Suprapubic skin (tissue), 4 donors: Measurements from ENCODE around the gene CUEDC1. TPM values are rescaled to one million over a fixed set of nuclear protein-coding genes. Genes with fewer than 3 reads are reported as not detected.
"Not testable (repeated sequence)": the region's sequence is repeated elsewhere in the genome, so short reads cannot be mapped to it uniquely, and the experiment has no call there.

ENCODE experiments used
- DNase-seq, 2 donors: peaks; one replicate each; pipeline ENCODE4 v3.0.0-alpha.2; 2019; ENCODE audit warnings: low spot score in 2 of 2
- H3K27ac ChIP-seq: fragments of 200-600 bp; sonication (generic); one replicate; pipeline ENCODE4 v1.5.1; 2019
- H3K27me3 ChIP-seq: fragments of 200-600 bp; sonication (generic); one replicate; pipeline ENCODE4 v1.5.1; 2019
- H3K36me3 ChIP-seq: fragments of 200-600 bp; sonication (generic); one replicate; pipeline ENCODE4 v1.5.1; 2019
- H3K4me1 ChIP-seq: fragments of 200-600 bp; sonication (generic); one replicate; pipeline ENCODE4 v1.5.1; 2019
- H3K4me3 ChIP-seq: fragments of 200-600 bp; sonication (generic); one replicate; pipeline ENCODE4 v1.5.1; 2019; ENCODE audit warnings: mild to moderate bottlenecking
- H3K9me3 ChIP-seq: fragments of 200-600 bp; sonication (generic); one replicate; pipeline ENCODE4 v1.5.1; 2019
- EP300 ChIP-seq: sonication (generic); formaldehyde crosslinking; IDR thresholded peaks from one replicate; pipeline ENCODE4 v1.6.1; 2017; ENCODE audit warnings: antibody characterized with exemption
- POLR2A ChIP-seq, 2 donors: fragments of 450-650 bp; IDR thresholded peaks; one replicate each; pipeline ENCODE4 v1.6.1; 2017; ENCODE audit warnings: antibody characterized with exemption in 2 of 2, mild to moderate bottlenecking in 2 of 2, moderate library complexity in 2 of 2
- POLR2AphosphoS5 ChIP-seq, 3 donors: sonication (generic); formaldehyde crosslinking; IDR thresholded peaks; one replicate each; pipeline ENCODE4 v1.6.1; 2017; ENCODE audit warnings: antibody characterized with exemption in 3 of 3
- WGBS: methylation state at CpG from one replicate; pipeline ENCODE4 v1.1.5; 2018; 5-methylcytosine and 5-hydroxymethylcytosine counted together
- total RNA-seq, 4 donors: library from RNA; depleted of rRNA; stranded (reverse); fragments of >200 nt; gene quantifications; one replicate each; pipeline ENCODE4 v1.1.0, GENCODE V29; 2016
- TF ChIP-seq, protein P1 (sequence below), 2 donors: fragments of 200-600 bp in 1 of 2; fragments of 450-650 bp in 1 of 2; sonication (generic) in 1 of 2; IDR thresholded peaks; one replicate each; pipeline ENCODE4 v1.5.1; 2016 to 2019; ENCODE audit warnings: antibody characterized with exemption in 2 of 2, mild to moderate bottlenecking in 1 of 2, moderate library complexity in 1 of 2

The CUEDC1 gene
- total RNA-seq, 4 donors from 2014 or later, result 5.1 to 34.2 (median 12.8) TPM

DNA sequence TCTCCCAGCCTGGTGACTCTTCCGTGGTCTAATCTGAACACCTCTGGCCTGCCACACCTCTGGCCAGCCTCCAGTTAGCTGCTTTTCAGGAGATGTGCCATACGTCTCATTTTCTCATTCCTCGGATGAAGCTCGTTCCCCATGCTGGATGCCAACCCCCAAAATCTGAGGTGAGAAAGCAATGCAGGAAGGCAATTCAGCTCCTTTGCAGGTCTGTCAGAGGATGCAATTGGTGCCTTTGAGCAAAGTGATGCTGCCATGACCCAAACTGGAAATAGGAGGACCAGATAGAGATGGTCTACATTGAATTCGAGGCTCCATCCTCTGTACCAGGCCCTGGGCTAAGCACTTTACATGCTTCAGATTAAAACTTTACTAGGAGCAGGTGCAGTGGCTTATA, 11.0 kb upstream of the CUEDC1 start:
- Histone ChIP-seq H3K4me1 (no peaks in the 10 kb centered on the region), H3K27me3 (no peaks in the 10 kb centered on the region), H3K4me3 (no peak overlapping the region), H3K27ac (no peak overlapping the region), H3K36me3 (no peaks in the 10 kb centered on the region), H3K9me3 (no peaks in the 10 kb centered on the region)
- peak in 1 of 2 donors; percentile 48 for DNase-seq
- WGBS, result 98% methylated on average over 5 of the region's 5 CpGs
- TF ChIP-seq POLR2A (IDR thresholded peaks at IDR 0.05) (no peak), EP300 (no peak), POLR2AphosphoS5 (IDR thresholded peaks at IDR 0.05) (no peak)
- TF ChIP-seq, protein P1, sequence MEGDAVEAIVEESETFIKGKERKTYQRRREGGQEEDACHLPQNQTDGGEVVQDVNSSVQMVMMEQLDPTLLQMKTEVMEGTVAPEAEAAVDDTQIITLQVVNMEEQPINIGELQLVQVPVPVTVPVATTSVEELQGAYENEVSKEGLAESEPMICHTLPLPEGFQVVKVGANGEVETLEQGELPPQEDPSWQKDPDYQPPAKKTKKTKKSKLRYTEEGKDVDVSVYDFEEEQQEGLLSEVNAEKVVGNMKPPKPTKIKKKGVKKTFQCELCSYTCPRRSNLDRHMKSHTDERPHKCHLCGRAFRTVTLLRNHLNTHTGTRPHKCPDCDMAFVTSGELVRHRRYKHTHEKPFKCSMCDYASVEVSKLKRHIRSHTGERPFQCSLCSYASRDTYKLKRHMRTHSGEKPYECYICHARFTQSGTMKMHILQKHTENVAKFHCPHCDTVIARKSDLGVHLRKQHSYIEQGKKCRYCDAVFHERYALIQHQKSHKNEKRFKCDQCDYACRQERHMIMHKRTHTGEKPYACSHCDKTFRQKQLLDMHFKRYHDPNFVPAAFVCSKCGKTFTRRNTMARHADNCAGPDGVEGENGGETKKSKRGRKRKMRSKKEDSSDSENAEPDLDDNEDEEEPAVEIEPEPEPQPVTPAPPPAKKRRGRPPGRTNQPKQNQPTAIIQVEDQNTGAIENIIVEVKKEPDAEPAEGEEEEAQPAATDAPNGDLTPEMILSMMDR (IDR thresholded peaks at IDR 0.05), result no peak

- H3K36me3 ChIP-seq, result no peaks in the 10 kb centered on the region
- H3K4me3 ChIP-seq, result no peak overlapping the region
- no peaks in the 10 kb centered on the region for H3K27me3 ChIP-seq
- H3K4me1 ChIP-seq, result no peaks in the 10 kb centered on the region
- no peak for TF ChIP-seq POLR2AphosphoS5 (IDR thresholded peaks at IDR 0.05)
- TF ChIP-seq, protein P1 (IDR thresholded peaks at IDR 0.05), result no peak
- no peak for TF ChIP-seq POLR2A (IDR thresholded peaks at IDR 0.05)
- TF ChIP-seq EP300, result no peak
- no peak overlapping the region for H3K27ac ChIP-seq
- DNase-seq, result peak in 1 of 2 donors; percentile 69
- WGBS, result 93% methylated on average over 23 of the region's 26 CpGs
- no peaks in the 10 kb centered on the region for H3K9me3 ChIP-seq
These were observed 10.4 kb upstream of the CUEDC1 start for GRCh38 chr17:57965521-57966160.

DNA sequence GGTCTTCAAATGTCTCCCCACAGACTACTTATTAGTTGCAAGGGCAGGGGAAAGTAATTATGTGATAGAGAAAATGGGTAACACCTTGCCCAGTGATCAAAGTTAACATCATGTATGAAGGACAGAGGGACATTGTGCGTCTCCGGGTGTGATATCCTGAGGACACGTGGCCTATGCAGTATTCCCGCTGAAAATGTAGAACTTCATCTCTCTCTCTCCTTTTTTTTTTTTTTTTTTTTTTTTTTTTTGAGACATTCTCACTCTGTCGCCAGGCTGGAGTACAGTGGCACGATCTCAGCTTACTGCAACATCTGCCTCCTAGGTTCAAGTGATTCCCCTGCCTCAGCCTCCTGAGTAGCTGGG, 7.9 kb upstream of the CUEDC1 start:
- TF ChIP-seq POLR2A (IDR thresholded peaks at IDR 0.05), result no peak
- no peak for TF ChIP-seq EP300
- TF ChIP-seq POLR2AphosphoS5 (IDR thresholded peaks at IDR 0.05), result no peak
- TF ChIP-seq, protein P1 (IDR thresholded peaks at IDR 0.05), result no peak
- H3K36me3 ChIP-seq, result no peaks in the 10 kb centered on the region
- H3K9me3 ChIP-seq, result no peaks in the 10 kb centered on the region
- no peaks in the 10 kb centered on the region for H3K27me3 ChIP-seq
- no peak overlapping the region for H3K27ac ChIP-seq
- no peaks in the 10 kb centered on the region for H3K4me1 ChIP-seq
- 95% methylated on average over 6 of the region's 6 CpGs for WGBS
- DNase-seq, result no peak
- no peak overlapping the region for H3K4me3 ChIP-seq

- Histone ChIP-seq H3K27ac (no peak overlapping the region), H3K4me3 (no peak overlapping the region), H3K9me3 (no peaks in the 10 kb centered on the region), H3K36me3 (no peaks in the 10 kb centered on the region), H3K27me3 (no peaks in the 10 kb centered on the region), H3K4me1 (no peaks in the 10 kb centered on the region)
- peak in 1 of 2 donors; percentile 43 for DNase-seq
- TF ChIP-seq POLR2A (IDR thresholded peaks at IDR 0.05) (no peak), POLR2AphosphoS5 (IDR thresholded peaks at IDR 0.05) (no peak), EP300 (no peak)
- TF ChIP-seq, protein P1 (IDR thresholded peaks at IDR 0.05), result no peak
- 72% methylated on average over 8 of the region's 8 CpGs for WGBS
These were observed 7.3 kb upstream of the CUEDC1 start for GRCh38 chr17:57962279-57963148.

DNA sequence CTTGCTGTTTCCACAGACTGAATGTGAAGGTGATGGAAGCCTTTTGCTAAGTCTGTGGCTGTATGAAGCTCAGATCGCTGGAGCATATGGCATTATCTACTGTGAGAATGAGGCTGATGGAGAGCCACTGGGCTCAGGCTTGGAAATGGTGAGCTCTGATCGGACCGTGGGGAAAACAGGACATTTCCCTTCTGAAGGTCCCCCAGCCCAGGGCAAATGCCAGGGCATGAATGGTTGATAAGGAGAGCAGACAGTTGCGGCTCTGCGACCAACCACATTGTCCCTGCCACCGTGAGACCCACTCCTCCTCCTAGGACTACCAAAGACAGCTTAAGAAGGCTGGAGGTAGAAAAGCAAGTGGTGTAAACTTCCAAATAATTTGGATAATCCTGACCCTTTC, 4.7 kb upstream of the CUEDC1 start:
- H3K27ac ChIP-seq, result no peak overlapping the region
- no peaks in the 10 kb centered on the region for H3K27me3 ChIP-seq
- peak in 1 of 2 donors; percentile 23 for DNase-seq
- no peaks in the 10 kb centered on the region for H3K9me3 ChIP-seq
- H3K36me3 ChIP-seq, result no peaks in the 10 kb centered on the region
- no peak overlapping the region for H3K4me3 ChIP-seq
- WGBS, result 90% methylated on average over 5 of the region's 6 CpGs
- TF ChIP-seq EP300 (no peak), POLR2A (IDR thresholded peaks at IDR 0.05) (no peak), POLR2AphosphoS5 (IDR thresholded peaks at IDR 0.05) (no peak)
- TF ChIP-seq, protein P1 (IDR thresholded peaks at IDR 0.05), result no peak
- peaks cover 10% of the 10 kb centered on the region for H3K4me1 ChIP-seq

GRCh38 chr17:57958391-57958790, 3.2 kb upstream of the CUEDC1 start:
- not testable (repeated sequence) for H3K27me3 ChIP-seq, H3K9me3 ChIP-seq, H3K36me3 ChIP-seq, H3K27ac ChIP-seq, H3K4me3 ChIP-seq
- peaks cover 25% of the 10 kb centered on the region for H3K4me1 ChIP-seq
- WGBS, result 98% methylated on average over 15 of the region's 15 CpGs
- DNase-seq, result peak; percentile 13 to 53
